WI38 (cell line): ENCODE measurements around the gene FBXO31.

Experiments
- H3K4me3 ChIP-seq: 2 replicates; pipeline ENCODE4 v1.5.1; 2011; ENCODE audit warnings: low read depth, mild to moderate bottlenecking, control low read depth, low read length
- CTCF ChIP-seq: IDR thresholded peaks from 2 replicates; pipeline ENCODE4 v1.5.1; 2012; ENCODE audit warnings: low read depth, mild to moderate bottlenecking, control low read depth, low read length

FBXO31 gene

DNA sequence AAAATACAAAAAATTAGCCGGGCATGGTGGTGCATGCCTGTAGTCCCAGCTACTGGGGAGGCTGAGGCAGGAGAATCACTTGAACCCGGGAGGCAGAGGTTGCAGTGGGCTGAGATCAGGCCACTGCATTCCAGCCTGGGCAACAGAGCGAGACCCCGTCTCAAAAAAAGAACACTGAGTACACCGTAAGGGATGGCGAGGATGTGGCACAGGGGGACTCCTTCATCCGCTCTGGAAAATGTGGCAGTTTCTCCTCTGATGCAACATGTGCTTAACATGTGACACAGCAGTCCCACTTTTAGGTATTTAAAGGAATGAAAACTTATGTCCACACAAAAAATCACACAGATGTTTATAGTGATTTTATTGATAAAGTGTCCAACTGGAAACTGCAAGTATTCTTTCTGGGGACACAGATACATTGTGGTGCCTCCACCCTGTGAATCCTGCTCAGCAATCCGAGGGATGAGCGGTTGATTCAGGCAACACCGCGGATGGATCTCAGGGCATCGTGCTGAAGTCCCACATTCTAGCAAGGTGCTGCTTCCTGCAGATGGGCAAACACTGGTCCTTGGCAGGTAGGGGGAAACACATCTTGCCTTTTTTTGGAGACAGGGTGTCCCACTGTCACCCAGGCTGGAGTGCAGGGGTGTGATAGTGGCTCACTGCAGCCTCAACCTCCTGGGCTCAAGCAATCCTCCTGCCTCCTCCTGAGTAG is 62.9 kb downstream of the FBXO31 start:
- no peak for TF ChIP-seq CTCF
- no peak overlapping the region for H3K4me3 ChIP-seq

- no peak for TF ChIP-seq CTCF
- H3K4me3 ChIP-seq, result no peak overlapping the region
These were observed 63.5 kb downstream of the FBXO31 start for GRCh38 chr16:87319997-87320491.

DNA sequence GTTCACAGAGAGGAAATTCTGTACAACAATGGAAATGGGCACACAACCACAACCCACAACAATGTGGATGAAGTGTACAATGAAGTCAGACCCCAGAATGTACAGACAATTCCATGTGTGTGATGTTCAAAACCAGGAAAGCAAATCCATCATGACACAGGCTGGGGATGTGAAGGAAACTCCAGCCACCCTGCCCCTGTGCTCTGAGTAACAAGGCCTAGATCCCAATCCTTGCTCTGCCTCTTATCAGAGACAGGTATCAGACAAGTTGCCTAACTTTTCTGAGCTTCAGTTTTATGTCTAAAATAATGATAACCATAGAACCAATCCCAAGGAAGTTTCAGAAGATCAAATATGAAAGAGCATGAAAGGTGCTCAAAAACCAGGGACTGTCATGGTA is 64.6 kb downstream of the FBXO31 start:
- H3K4me3 ChIP-seq, result no peak overlapping the region
- TF ChIP-seq CTCF, result no peak

GRCh38 chr16:87317750-87318644 is 65.6 kb downstream of the FBXO31 start:
- H3K4me3 ChIP-seq, result peak overlapping the region; percentile 95
- no peak for TF ChIP-seq CTCF

GRCh38 chr16:87316923-87317749 is 66.4 kb downstream of the FBXO31 start, which contains the start of gene C16orf95:
Gene C16orf95 (minus strand): TSS chr16:87317392. CDS start chr16:87317242, 150 bp downstream.
- TF ChIP-seq CTCF, result peak; percentile 54
- H3K4me3 ChIP-seq, result peak within 1 kb of the TSS; percentile 95

- no peak for TF ChIP-seq CTCF
- H3K4me3 ChIP-seq, result peak overlapping the region; percentile 95
These were observed 67.1 kb downstream of the FBXO31 start for GRCh38 chr16:87316450-87316922.
